GM04504 (cell line): ENCODE measurements around the gene PRKN.

ENCODE experiments used
- DNase-seq: peaks from one replicate; pipeline ENCODE4 v3.0.0-alpha.2; 2012; ENCODE audit warnings: low read depth

The PRKN gene

GRCh38 chr6:162674452-162674851 lies 53.1 kb downstream of the PRKN start:
- no peak for DNase-seq

- no peak for DNase-seq
These were observed 55.9 kb downstream of the PRKN start for GRCh38 chr6:162671580-162672165.

DNA sequence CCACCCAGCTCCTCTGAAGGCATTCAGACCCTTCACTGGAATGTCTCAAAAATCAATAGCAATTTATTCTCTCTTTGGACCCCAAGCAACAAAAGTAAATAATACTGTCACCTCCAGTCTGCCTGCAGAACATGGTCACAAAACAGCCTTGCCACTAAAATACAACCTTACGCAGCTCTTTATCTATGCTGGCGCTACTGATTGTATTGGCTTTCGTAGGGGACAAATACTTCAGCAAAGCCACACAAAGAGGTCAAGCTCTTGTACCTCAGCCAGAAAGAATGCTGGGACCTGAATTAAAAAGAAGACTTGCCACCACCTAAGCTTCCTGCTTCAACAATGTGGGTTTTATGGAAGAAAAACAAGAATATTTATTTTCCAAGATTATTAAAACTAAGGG lies 57.2 kb downstream of the PRKN start:
- no peak for DNase-seq

GRCh38 chr6:162666246-162666645 lies 61.3 kb downstream of the PRKN start:
- no peak for DNase-seq

GRCh38 chr6:162653808-162654207 lies 73.8 kb downstream of the PRKN start:
- no peak for DNase-seq

- DNase-seq, result no peak
These were observed 76.1 kb downstream of the PRKN start for GRCh38 chr6:162651505-162651904.

GRCh38 chr6:162649271-162649670 lies 78.3 kb downstream of the PRKN start:
- no peak for DNase-seq

- DNase-seq, result no peak
These were observed 83.4 kb downstream of the PRKN start for GRCh38 chr6:162644153-162644552.

DNA sequence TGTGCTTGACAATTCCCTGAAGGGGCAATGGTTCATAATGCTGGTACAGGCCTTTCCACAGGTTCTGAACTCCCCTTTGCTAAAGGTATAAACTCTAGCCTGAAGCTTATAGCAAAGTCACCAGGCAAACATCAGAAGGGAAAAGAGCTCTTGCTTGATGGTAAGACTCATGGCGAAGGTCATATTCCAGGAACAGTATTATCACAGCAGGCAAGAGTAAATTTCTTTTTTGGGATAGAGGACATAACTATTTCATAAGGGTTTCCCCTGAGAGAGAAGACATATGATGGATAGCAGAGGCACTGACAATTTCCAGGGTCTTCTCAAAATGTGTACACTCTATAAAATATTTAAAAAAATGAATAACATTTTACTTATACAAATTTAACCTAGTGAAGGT lies 86.8 kb downstream of the PRKN start:
- DNase-seq, result no peak

DNA sequence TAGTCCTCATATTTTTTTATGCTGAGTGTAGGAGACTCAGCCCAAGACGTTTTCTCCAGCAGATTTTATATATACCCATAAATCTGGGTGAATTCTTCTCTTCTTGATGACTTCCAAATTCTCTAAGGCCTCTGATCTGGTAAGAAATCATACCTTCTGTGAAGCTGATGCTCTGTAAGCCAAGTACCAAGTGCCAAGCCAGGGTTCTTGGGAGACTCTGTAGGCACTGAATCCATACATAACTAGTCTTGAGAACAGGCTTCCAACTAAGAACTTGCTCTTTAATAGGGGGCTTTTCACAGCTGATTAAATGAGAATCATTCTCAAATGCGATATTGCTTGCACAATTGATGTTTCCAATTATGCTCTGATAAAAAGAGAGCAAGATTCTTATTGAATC lies 87.6 kb downstream of the PRKN start:
- no peak for DNase-seq

- DNase-seq, result no peak
These were observed 88.5 kb downstream of the PRKN start for GRCh38 chr6:162638931-162639574.

GRCh38 chr6:162637317-162637716 lies 90.2 kb downstream of the PRKN start:
- DNase-seq, result no peak

GRCh38 chr6:162636167-162636566 lies 91.4 kb downstream of the PRKN start:
- no peak for DNase-seq

- DNase-seq, result no peak
These were observed 96.0 kb downstream of the PRKN start for GRCh38 chr6:162631546-162631945.

- DNase-seq, result no peak
These were observed 97.5 kb downstream of the PRKN start for GRCh38 chr6:162630069-162630468.

GRCh38 chr6:162627825-162628224 lies 99.7 kb downstream of the PRKN start:
- no peak for DNase-seq

GRCh38 chr6:162627362-162627761 lies 100.2 kb downstream of the PRKN start:
- DNase-seq, result no peak

DNA sequence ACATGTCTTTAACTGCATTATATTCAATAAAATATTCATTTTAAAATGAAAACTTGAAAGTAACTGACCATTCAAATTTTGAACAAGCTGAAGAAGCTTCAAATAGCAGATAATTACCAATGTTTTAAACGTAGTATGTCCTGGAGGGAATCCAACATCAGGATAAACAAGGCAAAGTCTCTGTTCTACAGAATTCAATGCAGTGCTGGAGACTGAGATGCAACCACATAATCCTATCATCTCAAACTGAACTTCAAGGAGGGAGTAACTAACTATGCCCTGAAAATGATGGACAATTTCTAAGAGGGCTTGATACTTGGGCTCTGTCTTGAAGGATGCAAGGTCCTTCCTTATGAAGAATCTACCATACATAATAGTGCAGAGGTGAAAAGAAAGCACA lies 100.7 kb downstream of the PRKN start:
- no peak for DNase-seq

DNA sequence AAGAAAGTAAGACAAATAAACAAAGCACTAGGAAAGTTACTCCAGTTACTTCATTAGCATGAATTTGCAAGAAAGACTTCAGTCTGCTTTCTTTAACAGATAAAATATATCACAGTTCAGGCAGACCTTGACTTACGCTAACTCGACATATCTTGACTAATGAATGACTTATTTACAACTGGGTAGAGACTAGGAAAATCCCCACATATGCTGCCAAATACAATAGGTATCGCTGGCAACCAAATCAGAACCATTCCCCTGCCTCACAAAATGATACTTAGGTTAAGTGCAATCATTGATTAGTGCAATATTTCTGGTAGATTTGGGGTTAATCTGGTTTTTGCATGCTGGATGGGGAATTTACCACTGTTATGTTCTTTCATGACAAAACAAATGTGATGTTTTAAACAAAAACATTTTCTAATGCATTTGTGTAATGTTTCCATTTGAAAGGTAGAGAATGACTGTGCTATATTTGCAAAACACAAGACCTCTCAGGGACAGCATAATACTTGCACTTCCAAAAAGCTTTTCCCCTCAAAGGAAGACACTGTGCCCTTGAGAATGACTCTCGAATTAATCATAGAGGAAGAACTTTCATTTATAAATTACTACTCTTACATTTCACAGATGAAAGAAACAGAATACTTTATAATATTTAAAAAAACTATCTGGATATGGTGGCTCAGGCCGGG lies 101.6 kb downstream of the PRKN start:
- DNase-seq, result no peak

DNA sequence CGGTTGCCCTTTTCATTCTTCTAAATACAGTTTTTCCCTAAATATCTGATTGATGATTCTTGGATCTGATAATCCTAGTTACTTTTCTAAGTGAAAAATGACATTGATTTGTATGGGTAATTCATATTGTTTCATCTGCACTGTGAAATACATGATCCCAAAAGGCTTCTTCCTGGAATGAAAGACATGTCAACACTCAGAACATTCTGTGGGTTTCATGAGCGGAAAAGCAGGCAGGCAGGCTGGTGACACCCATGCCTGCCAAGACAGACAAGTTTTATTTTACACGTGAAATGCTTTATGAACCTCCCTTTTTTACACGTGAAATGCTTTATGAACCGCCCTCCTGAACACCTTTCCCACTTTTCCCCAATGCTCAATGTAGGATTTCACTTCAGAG lies 105.0 kb downstream of the PRKN start:
- DNase-seq, result no peak

DNA sequence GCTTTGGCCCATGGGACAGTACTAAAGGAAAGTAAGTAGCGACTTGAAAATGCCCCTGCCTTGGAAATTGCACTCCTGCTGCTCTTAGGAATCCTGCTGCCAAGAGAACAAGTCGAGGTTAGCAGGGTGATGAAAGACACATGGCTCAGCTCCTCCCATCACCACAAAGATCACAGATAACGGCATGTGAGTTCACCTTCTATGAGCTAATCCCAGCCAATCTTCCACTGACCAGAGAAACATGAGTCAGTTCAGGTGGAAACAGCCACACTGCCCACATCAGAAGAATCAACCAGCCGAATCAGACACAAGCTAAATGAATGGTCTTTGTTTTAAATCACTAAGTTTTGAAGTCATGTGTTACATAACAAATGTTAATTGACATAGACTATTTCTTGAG lies 106.3 kb downstream of the PRKN start:
- no peak for DNase-seq

GRCh38 chr6:162620073-162620472 lies 107.5 kb downstream of the PRKN start:
- no peak for DNase-seq

DNA sequence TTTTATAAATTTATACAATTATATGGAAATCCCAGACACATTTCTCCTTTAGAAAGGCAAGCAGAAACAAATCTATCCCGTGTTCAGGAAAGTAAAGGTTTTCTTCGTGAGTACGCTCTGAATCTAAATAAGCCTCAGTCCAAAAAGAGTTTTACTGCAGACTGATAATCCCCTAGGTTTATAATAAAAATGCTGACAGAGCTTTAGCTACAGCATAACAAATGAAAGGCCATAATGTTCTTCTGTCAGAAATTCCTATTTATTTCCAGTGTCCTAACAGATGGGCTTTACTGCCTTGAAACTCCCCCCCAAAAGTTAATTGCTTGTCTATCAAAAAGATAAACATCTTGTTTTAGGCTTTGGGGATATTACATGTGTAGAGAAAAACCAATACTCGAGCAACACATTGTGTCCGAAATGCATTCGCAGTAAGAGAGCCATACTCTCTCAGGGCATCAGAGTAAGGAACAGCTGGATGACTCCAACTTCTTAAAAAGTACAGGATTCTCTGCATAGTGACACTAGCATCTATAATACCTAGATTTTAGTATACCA lies 109.0 kb downstream of the PRKN start:
- DNase-seq, result no peak
